Panc1 (cell line): Measurements from ENCODE around the gene MTHFD1L.

Source experiments
- POLR2AphosphoS5 ChIP-seq: IDR thresholded peaks from 2 replicates; pipeline ENCODE4 v1.6.1; 2012; ENCODE audit warnings: mild to moderate bottlenecking, low read depth, low read length, moderate library complexity
- TF ChIP-seq, protein P1 (sequence below): fragments of 450-650 bp; IDR thresholded peaks from 2 replicates; pipeline ENCODE4 v1.5.1; 2017; ENCODE audit warnings: mild to moderate bottlenecking
- TF ChIP-seq, protein P2 (sequence below), 2 experiments: IDR thresholded peaks; 2 replicates each; pipeline ENCODE4 v1.6.1; 2011 to 2012; ENCODE audit warnings: low read depth in 2 of 2, control low read depth in 1 of 2, low read length in 1 of 2, mild to moderate bottlenecking in 1 of 2, moderate library complexity in 1 of 2; ENCODE audit not compliant: insufficient read depth in 1 of 2

DNA sequence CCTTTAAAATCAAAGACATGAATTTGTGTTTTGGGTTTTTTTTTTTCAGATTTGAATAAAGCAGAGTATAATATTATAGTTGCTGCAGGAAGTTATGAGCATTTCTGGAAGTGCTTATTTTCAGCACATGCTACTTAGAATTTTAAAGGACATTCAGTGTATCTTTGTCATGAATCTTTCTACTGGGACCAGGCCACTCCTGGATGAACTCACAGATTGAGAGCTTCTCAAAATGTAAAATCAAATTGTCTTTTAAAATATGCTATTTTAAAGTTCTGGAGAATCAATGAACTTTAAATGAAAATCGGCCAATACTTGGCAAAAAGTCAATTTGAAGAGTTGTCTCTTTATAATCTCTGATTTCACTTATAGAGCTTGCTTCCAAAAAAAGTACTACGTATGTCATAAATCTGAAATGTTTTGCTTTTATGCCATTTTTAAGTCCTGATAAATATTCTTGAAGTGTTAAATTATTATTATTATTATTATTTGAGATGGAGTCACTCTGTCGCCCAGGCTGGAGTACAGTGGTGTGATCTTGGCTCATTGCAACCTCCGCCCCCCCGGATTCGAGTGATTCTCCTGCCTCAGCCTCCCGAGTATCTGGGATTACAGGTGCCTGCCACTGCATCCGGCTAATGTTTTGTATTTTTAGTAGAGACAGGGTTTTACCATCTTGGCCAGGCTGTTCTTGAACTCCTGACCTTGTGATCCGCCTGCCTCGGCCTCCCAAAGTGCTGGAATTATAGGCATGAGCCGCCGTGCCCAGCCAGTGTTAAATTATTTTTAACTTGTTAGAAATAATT is 198.5 kb downstream of the MTHFD1L start:
- TF ChIP-seq, protein P1, sequence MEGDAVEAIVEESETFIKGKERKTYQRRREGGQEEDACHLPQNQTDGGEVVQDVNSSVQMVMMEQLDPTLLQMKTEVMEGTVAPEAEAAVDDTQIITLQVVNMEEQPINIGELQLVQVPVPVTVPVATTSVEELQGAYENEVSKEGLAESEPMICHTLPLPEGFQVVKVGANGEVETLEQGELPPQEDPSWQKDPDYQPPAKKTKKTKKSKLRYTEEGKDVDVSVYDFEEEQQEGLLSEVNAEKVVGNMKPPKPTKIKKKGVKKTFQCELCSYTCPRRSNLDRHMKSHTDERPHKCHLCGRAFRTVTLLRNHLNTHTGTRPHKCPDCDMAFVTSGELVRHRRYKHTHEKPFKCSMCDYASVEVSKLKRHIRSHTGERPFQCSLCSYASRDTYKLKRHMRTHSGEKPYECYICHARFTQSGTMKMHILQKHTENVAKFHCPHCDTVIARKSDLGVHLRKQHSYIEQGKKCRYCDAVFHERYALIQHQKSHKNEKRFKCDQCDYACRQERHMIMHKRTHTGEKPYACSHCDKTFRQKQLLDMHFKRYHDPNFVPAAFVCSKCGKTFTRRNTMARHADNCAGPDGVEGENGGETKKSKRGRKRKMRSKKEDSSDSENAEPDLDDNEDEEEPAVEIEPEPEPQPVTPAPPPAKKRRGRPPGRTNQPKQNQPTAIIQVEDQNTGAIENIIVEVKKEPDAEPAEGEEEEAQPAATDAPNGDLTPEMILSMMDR = no peak
- no peak for TF ChIP-seq POLR2AphosphoS5
- TF ChIP-seq, protein P2, sequence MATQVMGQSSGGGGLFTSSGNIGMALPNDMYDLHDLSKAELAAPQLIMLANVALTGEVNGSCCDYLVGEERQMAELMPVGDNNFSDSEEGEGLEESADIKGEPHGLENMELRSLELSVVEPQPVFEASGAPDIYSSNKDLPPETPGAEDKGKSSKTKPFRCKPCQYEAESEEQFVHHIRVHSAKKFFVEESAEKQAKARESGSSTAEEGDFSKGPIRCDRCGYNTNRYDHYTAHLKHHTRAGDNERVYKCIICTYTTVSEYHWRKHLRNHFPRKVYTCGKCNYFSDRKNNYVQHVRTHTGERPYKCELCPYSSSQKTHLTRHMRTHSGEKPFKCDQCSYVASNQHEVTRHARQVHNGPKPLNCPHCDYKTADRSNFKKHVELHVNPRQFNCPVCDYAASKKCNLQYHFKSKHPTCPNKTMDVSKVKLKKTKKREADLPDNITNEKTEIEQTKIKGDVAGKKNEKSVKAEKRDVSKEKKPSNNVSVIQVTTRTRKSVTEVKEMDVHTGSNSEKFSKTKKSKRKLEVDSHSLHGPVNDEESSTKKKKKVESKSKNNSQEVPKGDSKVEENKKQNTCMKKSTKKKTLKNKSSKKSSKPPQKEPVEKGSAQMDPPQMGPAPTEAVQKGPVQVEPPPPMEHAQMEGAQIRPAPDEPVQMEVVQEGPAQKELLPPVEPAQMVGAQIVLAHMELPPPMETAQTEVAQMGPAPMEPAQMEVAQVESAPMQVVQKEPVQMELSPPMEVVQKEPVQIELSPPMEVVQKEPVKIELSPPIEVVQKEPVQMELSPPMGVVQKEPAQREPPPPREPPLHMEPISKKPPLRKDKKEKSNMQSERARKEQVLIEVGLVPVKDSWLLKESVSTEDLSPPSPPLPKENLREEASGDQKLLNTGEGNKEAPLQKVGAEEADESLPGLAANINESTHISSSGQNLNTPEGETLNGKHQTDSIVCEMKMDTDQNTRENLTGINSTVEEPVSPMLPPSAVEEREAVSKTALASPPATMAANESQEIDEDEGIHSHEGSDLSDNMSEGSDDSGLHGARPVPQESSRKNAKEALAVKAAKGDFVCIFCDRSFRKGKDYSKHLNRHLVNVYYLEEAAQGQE (IDR thresholded peaks at IDR 0.05; ENCODE audit: insufficient read depth in 1 of 2, low read depth in 2 of 2, low read length in 1 of 2) = no peak
